Measurements from ENCODE around the gene NPRL2. TPM values are rescaled to one million over a fixed set of nuclear protein-coding genes. Genes with fewer than 3 reads are reported as not detected.

Gene NPRL2
- total RNA-seq, result 19.9 to 23.4 TPM (median 23.3 TPM) in 3 replicates

DNA sequence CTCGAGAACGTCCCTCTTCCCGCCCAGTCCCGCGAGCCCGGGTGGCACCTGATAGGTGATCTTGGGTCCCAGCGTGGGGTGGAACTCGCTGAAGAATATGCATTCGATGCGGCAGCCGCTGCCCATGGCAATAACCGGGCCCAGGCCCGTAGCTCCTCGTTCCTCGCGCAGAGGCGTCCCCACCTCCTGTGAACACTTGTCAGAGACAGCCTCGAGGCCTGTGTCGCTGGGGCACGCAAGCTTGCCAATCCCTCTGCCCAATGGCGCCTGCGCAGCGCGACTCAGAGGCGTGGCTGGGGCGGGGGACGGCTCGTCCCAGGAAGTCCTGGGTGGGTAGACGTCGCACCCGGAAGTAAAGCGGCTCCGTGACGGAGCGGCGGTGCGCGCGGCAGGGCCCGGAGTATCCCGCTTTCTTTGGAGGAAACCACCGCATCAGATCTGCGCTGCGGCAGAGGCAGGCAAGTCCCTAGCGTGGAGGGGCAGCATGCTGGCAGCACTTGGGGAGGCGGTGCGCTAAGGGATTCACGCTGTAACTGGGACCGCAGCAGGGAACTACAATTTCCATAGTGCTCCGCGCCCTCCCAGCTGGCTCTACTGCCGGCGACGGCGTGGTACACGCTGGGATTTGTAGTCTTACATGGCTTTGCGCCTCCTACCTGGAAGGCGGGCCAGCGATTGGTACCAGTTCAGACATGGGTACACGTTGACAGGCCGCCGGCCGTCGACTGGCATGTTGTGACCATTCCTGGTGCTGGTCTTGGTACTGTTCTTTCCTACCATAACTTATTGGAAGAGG lies at the start of gene NPRL2, which contains the start of gene CYB561D2:
NPRL2 (minus strand) TSS at position 249 of the 796 bp plus-strand sequence; CDS start at position 126, 123 bp downstream.
CYB561D2 (plus strand) TSS at position 336 of the 796 bp plus-strand sequence. CDS start 572 bp downstream, outside the sequence.
- peak within 1 kb of the TSS; percentile 89 for H3K27ac Mint-ChIP-seq
- peak within 1 kb of the TSS; percentile 95 for H3K4me3 Mint-ChIP-seq
- H3K36me3 Mint-ChIP-seq, result no peaks in the 10 kb centered on the region
- peaks cover 4% of the 10 kb centered on the region for H3K27me3 Mint-ChIP-seq (ENCODE audit: low read depth)
- peak; percentile 88 to 96 for DNase-seq (ENCODE audit: low spot score in 2 of 2, unreplicated experiment in 2 of 2)
- peaks cover 24% of the 10 kb centered on the region for H3K4me1 Mint-ChIP-seq
- TF ChIP-seq, protein P1, sequence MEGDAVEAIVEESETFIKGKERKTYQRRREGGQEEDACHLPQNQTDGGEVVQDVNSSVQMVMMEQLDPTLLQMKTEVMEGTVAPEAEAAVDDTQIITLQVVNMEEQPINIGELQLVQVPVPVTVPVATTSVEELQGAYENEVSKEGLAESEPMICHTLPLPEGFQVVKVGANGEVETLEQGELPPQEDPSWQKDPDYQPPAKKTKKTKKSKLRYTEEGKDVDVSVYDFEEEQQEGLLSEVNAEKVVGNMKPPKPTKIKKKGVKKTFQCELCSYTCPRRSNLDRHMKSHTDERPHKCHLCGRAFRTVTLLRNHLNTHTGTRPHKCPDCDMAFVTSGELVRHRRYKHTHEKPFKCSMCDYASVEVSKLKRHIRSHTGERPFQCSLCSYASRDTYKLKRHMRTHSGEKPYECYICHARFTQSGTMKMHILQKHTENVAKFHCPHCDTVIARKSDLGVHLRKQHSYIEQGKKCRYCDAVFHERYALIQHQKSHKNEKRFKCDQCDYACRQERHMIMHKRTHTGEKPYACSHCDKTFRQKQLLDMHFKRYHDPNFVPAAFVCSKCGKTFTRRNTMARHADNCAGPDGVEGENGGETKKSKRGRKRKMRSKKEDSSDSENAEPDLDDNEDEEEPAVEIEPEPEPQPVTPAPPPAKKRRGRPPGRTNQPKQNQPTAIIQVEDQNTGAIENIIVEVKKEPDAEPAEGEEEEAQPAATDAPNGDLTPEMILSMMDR (IDR thresholded peaks at IDR 0.05; ENCODE audit: unreplicated experiment), result no peak
- H3K9me3 Mint-ChIP-seq, result no peaks in the 10 kb centered on the region

GRCh38 chr3:50396502-50396901 lies 45.9 kb upstream of the NPRL2 start:
- H3K27ac Mint-ChIP-seq, result no peak overlapping the region
- TF ChIP-seq, protein P1 (IDR thresholded peaks at IDR 0.05; ENCODE audit: unreplicated experiment), result no peak
- H3K4me3 Mint-ChIP-seq, result no peak overlapping the region
- peaks cover 6% of the 10 kb centered on the region for H3K27me3 Mint-ChIP-seq (ENCODE audit: low read depth)
- no peak for DNase-seq (ENCODE audit: low spot score in 2 of 2, unreplicated experiment in 2 of 2)
- no peaks in the 10 kb centered on the region for H3K36me3 Mint-ChIP-seq
- H3K4me1 Mint-ChIP-seq, result no peaks in the 10 kb centered on the region
- no peaks in the 10 kb centered on the region for H3K9me3 Mint-ChIP-seq

- no peak for DNase-seq (ENCODE audit: low spot score in 2 of 2, unreplicated experiment in 2 of 2)
- Mint-ChIP-seq H3K9me3 (no peaks in the 10 kb centered on the region), H3K27me3 (ENCODE audit: low read depth) (peaks cover 5% of the 10 kb centered on the region), H3K27ac (no peak overlapping the region), H3K36me3 (no peaks in the 10 kb centered on the region), H3K4me1 (no peaks in the 10 kb centered on the region), H3K4me3 (no peak overlapping the region)
- TF ChIP-seq, protein P1 (IDR thresholded peaks at IDR 0.05; ENCODE audit: unreplicated experiment), result no peak
Observed at GRCh38 chr3:50395070-50395860, 44.7 kb upstream of the NPRL2 start.

DNA sequence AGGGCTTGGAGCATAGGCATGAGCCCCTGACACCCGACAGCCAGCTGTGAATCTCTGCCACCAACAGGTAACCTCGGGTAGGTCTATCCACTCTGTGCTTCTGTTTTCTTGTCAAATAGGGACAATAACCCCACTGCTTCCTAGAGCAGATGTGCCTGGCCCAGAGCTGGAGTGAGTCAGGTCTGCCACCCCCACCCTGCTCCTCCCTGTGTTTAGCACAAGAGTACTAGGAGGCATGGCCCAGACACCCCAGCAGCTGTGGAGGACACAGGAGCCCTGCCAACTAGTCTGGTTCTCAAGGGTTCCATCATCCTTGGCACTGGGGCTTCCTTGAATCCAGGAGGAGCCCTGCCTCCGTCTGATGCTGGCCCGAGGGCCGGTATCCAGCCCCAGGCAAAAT lies 42.5 kb upstream of the NPRL2 start:
- no peak overlapping the region for H3K4me3 Mint-ChIP-seq

GRCh38 chr3:50392101-50392715 lies 41.6 kb upstream of the NPRL2 start:
- TF ChIP-seq, protein P1 (IDR thresholded peaks at IDR 0.05; ENCODE audit: unreplicated experiment), result no peak
- Mint-ChIP-seq H3K27ac (no peak overlapping the region), H3K4me3 (no peak overlapping the region), H3K4me1 (no peaks in the 10 kb centered on the region), H3K36me3 (no peaks in the 10 kb centered on the region), H3K9me3 (no peaks in the 10 kb centered on the region), H3K27me3 (ENCODE audit: low read depth) (no peaks in the 10 kb centered on the region)
- no peak for DNase-seq (ENCODE audit: low spot score in 2 of 2, unreplicated experiment in 2 of 2)

More for the DNA sequence above, 42.5 kb upstream of the NPRL2 start:
- Mint-ChIP-seq H3K9me3 (no peaks in the 10 kb centered on the region), H3K4me1 (no peaks in the 10 kb centered on the region), H3K27me3 (ENCODE audit: low read depth) (no peaks in the 10 kb centered on the region), H3K27ac (no peak overlapping the region), H3K36me3 (no peaks in the 10 kb centered on the region)
- TF ChIP-seq, protein P1 (IDR thresholded peaks at IDR 0.05; ENCODE audit: unreplicated experiment), result no peak
- no peak for DNase-seq (ENCODE audit: low spot score in 2 of 2, unreplicated experiment in 2 of 2)

Measured in mesothelial cell of epicardium (in vitro differentiated cells).